ENCODE measurements around the gene IRS1.

The IRS1 gene

DNA sequence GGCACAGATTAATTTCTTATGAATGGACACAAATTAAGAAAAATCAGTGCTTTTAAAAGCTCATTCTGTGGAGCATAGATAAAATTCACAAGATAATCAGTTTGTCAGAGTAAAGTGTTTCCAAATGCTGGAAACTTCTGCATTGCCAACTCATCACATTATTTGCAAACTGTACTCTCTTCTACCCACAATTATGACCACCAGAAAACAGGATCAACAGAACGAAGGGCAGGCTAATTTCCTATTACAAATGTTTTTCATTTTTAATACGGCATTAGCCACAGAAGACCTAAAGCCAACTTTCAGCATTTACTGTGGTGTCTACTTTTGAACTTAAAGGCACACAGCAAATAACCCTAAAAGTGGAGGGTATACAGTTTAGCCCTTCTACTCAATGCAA is 6.0 kb downstream of the IRS1 start:
- POLR2A ChIA-PET, result no interaction called here
- DNase-seq (ENCODE audit: low read depth, low spot score), result no peak
- H3K4me3 ChIP-seq (ENCODE audit: low read depth, low read length), result peak overlapping the region; percentile 83
- CTCF ChIA-PET, result interaction anchor here (1.4 to 1.6 kb wide), 4 partner anchors 9 to 905 kb away, joined by 3 to 6 read pairs (median 4); no protein-coding TSS in a partner anchor
- TF ChIP-seq, protein P1, sequence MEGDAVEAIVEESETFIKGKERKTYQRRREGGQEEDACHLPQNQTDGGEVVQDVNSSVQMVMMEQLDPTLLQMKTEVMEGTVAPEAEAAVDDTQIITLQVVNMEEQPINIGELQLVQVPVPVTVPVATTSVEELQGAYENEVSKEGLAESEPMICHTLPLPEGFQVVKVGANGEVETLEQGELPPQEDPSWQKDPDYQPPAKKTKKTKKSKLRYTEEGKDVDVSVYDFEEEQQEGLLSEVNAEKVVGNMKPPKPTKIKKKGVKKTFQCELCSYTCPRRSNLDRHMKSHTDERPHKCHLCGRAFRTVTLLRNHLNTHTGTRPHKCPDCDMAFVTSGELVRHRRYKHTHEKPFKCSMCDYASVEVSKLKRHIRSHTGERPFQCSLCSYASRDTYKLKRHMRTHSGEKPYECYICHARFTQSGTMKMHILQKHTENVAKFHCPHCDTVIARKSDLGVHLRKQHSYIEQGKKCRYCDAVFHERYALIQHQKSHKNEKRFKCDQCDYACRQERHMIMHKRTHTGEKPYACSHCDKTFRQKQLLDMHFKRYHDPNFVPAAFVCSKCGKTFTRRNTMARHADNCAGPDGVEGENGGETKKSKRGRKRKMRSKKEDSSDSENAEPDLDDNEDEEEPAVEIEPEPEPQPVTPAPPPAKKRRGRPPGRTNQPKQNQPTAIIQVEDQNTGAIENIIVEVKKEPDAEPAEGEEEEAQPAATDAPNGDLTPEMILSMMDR (IDR thresholded peaks at IDR 0.05; ENCODE audit: insufficient read depth, low read length, missing control alignments), result no peak

DNA sequence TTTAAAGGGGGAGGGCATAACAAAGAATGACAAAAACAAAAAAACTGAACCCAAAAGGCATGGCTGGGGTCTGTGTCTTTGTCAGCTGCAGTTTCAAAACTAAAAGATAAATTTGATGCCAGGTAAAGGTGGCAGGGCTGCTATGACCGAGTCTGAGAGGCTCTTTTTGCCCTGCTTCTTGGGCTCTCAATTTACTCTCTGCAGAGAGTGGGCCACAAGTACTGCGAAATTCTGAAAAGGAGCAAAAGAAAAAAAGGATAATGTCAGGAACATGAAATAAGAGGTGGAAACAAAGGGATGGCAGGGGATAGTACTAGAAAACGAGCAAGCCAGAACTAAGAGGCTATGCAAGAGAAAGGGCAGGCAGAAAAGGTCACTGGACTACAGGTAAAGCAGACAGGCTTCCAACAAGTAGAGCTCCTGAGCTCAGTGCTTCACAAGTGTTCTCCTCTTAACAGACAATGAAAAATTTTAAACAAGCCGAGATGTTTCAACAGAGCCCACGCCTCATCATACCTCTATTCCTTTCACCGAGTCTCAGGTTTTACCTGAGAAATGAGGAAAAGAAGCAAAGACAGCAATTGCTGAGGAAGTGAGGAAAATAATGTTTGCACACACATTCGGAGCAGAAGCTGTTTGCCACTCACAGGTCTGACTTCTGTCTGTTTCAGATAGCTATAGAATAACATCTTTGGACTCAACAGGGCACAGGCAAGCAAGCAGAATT is 7.3 kb downstream of the IRS1 start:
- ChIA-PET POLR2A (no interaction called here), CTCF (no interaction called here)
- H3K4me3 ChIP-seq (ENCODE audit: low read depth, low read length), result peak overlapping the region; percentile 83
- DNase-seq (ENCODE audit: low read depth, low spot score), result no peak
- TF ChIP-seq, protein P1 (IDR thresholded peaks at IDR 0.05; ENCODE audit: insufficient read depth, low read length, missing control alignments), result no peak

GRCh38 chr2:226791487-226792081 is 8.0 kb downstream of the IRS1 start:
- POLR2A ChIA-PET, result no interaction called here
- TF ChIP-seq, protein P1 (IDR thresholded peaks at IDR 0.05; ENCODE audit: insufficient read depth, low read length, missing control alignments), result peak; percentile 38
- no peak for DNase-seq (ENCODE audit: low read depth, low spot score)
- CTCF ChIA-PET, result no interaction called here
- peak overlapping the region; percentile 83 for H3K4me3 ChIP-seq (ENCODE audit: low read depth, low read length)

- no peak for DNase-seq (ENCODE audit: low read depth, low spot score)
- CTCF ChIA-PET, result interaction anchor here (1.2 kb wide), 1 partner anchor 11 kb away, joined by 3 read pairs; no protein-coding TSS in a partner anchor
- POLR2A ChIA-PET, result interaction anchor here (0.8 kb wide), 1 partner anchor 138 kb away, joined by 3 read pairs; no protein-coding TSS in a partner anchor
- H3K4me3 ChIP-seq (ENCODE audit: low read depth, low read length), result peak overlapping the region; percentile 60
- TF ChIP-seq, protein P1 (IDR thresholded peaks at IDR 0.05; ENCODE audit: insufficient read depth, low read length, missing control alignments), result no peak
These were observed 8.5 kb downstream of the IRS1 start for GRCh38 chr2:226791056-226791486.

- TF ChIP-seq, protein P1 (IDR thresholded peaks at IDR 0.05; ENCODE audit: insufficient read depth, low read length, missing control alignments), result no peak
- ChIA-PET POLR2A (interaction anchor here (0.6 to 0.8 kb wide), 2 partner anchors 138 to 575 kb away, joined by 3 read pairs; no protein-coding TSS in a partner anchor), CTCF (interaction anchor here (1.2 kb wide), 1 partner anchor 10 kb away, joined by 3 read pairs; no protein-coding TSS in a partner anchor)
- DNase-seq (ENCODE audit: low read depth, low spot score), result no peak
- H3K4me3 ChIP-seq (ENCODE audit: low read depth, low read length), result no peak overlapping the region
These were observed 9.2 kb downstream of the IRS1 start for GRCh38 chr2:226790431-226790830.

DNA sequence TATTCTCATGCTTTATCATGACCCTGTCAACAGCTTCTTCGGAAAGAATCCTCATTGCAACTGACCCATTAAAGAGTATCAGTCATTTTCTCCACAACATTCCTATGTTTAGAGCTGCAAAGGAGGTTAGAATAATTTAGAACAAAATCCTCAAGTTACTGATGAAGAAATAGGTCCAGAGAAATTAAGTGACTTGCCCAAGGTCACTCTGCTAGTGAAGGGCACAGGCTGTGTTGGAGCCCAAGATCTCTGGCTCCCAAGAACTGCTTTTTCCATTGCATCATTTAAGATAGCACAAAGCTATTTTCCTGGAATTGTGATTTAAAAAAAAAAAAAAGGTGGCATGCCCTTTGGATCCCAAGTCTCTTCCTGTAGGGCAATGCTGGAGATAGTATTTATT is 9.6 kb downstream of the IRS1 start:
- no peak overlapping the region for H3K4me3 ChIP-seq (ENCODE audit: low read depth, low read length)
- TF ChIP-seq, protein P1 (IDR thresholded peaks at IDR 0.05; ENCODE audit: insufficient read depth, low read length, missing control alignments), result no peak
- no peak for DNase-seq (ENCODE audit: low read depth, low spot score)
- POLR2A ChIA-PET, result interaction anchor here (0.6 kb wide), 1 partner anchor 574 kb away, joined by 3 read pairs; no protein-coding TSS in a partner anchor
- CTCF ChIA-PET, result interaction anchor here (0.9 to 1.5 kb wide), 3 partner anchors 10 to 1121 kb away, joined by 3 to 6 read pairs (median 3); no protein-coding TSS in a partner anchor
